C4-2B (cell line): ENCODE measurements around the gene WDCP.
"Not testable (repeated sequence)": the region's sequence is repeated elsewhere in the genome, so short reads cannot be mapped to it uniquely, and the experiment has no call there.

Experiments used
- H3K27ac ChIP-seq: fragments of 450-650 bp; 2 replicates; pipeline ENCODE4 v1.5.1; 2017
- ZFX ChIP-seq: fragments of 450-650 bp; IDR thresholded peaks from 2 replicates; pipeline ENCODE4 v1.6.1; 2017
- TF ChIP-seq, protein P1 (sequence below): fragments of 450-650 bp; conservative IDR thresholded peaks from 2 replicates; pipeline ENCODE4 v1.5.1; 2017; ENCODE audit warnings: mild to moderate bottlenecking

WDCP gene, protein sequence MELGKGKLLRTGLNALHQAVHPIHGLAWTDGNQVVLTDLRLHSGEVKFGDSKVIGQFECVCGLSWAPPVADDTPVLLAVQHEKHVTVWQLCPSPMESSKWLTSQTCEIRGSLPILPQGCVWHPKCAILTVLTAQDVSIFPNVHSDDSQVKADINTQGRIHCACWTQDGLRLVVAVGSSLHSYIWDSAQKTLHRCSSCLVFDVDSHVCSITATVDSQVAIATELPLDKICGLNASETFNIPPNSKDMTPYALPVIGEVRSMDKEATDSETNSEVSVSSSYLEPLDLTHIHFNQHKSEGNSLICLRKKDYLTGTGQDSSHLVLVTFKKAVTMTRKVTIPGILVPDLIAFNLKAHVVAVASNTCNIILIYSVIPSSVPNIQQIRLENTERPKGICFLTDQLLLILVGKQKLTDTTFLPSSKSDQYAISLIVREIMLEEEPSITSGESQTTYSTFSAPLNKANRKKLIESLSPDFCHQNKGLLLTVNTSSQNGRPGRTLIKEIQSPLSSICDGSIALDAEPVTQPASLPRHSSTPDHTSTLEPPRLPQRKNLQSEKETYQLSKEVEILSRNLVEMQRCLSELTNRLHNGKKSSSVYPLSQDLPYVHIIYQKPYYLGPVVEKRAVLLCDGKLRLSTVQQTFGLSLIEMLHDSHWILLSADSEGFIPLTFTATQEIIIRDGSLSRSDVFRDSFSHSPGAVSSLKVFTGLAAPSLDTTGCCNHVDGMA

DNA sequence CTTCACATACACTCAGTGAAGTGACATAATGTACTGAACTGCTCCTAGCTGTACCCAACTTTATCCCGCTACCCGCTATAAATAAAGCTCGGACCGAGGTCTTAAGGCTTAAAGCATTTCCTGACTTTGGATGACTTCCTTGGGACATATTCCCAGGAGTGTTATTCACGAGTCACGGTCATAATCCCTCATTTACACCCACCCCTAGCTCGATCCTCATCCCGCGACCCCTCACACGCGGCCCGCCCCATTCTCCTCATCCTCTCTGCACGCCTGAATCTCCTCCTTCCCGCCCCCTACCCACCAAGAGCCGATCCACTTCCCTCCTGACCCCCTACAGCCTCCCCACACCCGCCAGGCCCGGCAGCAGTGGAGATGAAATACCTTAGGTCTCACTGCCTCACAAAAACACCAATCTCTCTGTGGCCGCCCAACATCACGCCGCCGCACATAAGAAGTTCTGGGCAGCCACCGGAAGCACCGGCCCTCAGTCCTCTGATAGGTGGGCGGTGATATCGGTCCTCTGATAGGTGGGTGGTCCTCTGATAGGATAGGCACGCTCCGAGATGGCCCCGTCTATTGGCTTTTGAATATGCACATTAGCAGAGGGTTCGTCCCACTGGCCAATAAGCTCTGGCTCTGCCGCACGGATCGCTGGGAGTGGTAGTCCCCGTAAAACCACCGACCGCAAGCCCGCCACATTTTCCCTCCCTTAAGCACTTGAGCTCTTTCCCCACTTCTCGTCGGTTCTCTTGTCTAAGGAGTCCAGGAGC, at the start of gene WDCP:
Gene WDCP, minus strand, starts transcription at position 462 of the 773 bp plus-strand sequence. CDS start 7,897 bp downstream, outside the sequence.
- TF ChIP-seq, protein P1, sequence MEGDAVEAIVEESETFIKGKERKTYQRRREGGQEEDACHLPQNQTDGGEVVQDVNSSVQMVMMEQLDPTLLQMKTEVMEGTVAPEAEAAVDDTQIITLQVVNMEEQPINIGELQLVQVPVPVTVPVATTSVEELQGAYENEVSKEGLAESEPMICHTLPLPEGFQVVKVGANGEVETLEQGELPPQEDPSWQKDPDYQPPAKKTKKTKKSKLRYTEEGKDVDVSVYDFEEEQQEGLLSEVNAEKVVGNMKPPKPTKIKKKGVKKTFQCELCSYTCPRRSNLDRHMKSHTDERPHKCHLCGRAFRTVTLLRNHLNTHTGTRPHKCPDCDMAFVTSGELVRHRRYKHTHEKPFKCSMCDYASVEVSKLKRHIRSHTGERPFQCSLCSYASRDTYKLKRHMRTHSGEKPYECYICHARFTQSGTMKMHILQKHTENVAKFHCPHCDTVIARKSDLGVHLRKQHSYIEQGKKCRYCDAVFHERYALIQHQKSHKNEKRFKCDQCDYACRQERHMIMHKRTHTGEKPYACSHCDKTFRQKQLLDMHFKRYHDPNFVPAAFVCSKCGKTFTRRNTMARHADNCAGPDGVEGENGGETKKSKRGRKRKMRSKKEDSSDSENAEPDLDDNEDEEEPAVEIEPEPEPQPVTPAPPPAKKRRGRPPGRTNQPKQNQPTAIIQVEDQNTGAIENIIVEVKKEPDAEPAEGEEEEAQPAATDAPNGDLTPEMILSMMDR = no peak
- TF ChIP-seq ZFX = no peak
- H3K27ac ChIP-seq = peak within 1 kb of the TSS; percentile 47

DNA sequence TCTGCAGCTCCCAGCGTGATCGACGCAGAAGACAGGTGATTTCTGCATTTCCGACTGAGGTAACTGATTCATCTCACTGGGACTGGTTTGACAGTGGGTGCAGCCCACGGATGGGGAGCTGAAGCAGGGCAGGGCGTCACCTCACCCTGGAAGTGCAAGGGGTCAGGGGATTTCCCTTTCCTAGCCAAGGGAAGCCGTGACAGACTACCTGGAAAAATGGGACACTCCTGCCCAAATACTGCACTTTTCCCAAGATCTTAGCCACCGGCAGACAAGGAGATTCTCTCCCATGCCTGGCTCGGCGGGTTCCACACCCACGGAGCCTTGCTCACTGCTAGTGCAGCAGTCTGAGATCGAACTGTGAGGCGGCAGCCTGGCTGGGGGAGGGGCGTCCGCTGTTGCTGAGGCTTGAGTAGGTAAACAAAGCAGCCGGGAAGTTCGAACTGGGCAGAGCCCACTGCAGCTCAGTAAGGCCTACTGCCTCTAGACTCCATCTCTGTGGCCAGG, 48.0 kb upstream of the WDCP start:
- not testable (repeated sequence) for H3K27ac ChIP-seq

DNA sequence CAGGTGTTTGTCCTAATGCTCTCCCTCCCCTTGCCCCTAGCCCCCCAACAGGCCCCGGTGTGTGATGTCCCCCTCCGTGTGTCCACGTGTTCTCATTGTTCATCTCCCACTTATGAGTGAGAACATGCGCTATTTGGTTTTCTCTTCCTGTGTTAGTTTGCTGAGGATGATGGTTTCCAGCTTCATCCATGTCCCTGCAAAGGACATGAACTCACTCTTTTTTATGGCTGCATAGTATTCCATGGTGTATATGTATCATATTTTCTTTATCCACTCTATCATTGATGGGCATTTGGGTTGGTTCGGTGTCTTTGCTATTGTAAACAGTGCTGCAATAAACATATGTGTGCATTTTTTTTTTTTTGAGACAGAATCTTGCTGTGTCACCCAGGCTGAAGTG, 46.1 kb upstream of the WDCP start:
- H3K27ac ChIP-seq = not testable (repeated sequence)

DNA sequence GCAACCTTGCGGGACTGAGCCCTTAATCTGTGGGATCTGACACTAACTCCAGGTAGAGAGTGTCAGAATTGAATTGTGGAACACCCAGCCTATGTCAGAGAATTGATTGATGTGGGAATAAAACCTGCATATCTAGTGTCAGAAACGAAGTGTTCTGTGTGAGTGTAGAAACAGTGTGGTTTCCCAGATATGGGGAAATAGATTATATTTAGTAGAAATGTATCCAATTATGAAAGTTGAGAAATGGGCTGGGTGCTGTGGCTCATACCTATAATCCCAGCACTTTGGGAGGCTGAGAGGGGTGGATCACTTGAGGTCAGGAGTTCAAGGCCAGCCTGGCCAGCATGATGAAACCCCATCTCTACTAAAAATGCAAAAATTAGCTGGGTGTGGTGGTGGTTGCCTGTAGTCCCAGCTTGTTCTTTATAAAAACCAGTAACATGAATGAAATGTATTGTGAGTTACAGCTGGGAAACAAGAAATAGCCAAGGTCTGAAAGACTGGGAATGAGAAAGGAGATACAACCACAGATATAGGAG, 41.7 kb upstream of the WDCP start:
- TF ChIP-seq ZFX = no peak
- TF ChIP-seq, protein P1 = no peak
- H3K27ac ChIP-seq = no peak overlapping the region

DNA sequence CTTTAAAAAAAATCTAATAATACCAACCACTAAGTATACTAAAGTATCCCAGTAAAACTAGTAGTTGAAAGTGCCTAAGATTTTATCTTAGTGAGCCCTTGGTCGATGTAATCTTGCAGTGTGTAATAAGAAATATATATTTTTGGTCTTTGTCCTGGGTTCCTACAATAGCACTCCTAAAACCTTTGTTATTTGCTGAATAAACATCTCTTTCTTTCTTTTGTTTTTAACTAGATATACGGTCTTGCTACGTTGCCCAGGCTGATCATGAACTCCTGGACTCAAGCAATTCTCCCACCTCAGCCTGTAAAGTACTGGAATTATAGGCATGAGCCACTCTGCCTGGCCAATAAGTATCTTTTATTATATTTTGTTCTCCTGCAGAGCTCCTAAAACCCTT, 39.8 kb upstream of the WDCP start:
- TF ChIP-seq, protein P1 = no peak

DNA sequence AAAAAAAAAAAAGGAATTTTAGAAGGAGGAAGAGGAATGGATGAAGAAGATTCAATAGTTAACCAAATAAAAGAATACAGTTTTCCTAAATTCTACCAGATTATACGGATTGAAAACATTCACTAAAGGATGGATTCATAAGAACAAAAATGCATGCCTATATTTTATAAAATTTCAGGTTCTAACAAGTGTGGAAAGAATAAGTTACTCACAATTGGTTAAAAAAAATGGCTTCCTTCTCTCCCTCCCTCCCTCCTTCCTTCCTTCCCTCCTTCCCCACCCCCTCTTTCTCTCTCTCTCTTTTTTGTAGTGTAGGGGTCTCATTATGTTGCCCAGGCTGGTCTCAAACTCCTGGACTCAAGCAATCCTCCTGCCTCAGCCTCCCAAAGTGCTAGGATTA, 39.0 kb upstream of the WDCP start:
- no peak overlapping the region for H3K27ac ChIP-seq
- TF ChIP-seq, protein P1 = no peak
- TF ChIP-seq ZFX = no peak

More for the DNA sequence above, 39.8 kb upstream of the WDCP start:
- no peak overlapping the region for H3K27ac ChIP-seq

DNA sequence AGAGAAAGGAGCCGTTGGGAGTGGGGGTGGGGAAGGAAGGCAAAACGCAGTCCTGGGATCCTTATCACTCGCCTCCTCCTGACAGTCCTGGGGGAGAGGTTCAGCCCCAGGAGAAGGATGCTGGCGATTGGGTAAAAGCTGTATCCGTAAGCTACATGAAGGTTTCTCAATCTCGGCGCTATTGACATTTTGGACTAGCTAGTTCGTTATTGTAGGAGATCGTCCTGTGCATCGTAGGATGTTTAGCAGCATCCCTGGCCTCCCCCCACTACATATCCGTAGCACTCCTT, 38.0 kb upstream of the WDCP start:
- H3K27ac ChIP-seq = peak overlapping the region; percentile 67
- TF ChIP-seq, protein P1 = no peak
